ENCODE measurements around the gene NIPSNAP2. TPM values are rescaled to one million over a fixed set of nuclear protein-coding genes. Genes with fewer than 3 reads are reported as not detected.

Gene NIPSNAP2
- total and polyA plus RNA-seq, 10 of the 15 experiments (the other 5 are each of a cell fraction or from before 2014, with no cell fraction given) = 24.7 to 88.5 (median 49.9) TPM

GRCh38 chr7:55970561-55970960, 6.2 kb downstream of the NIPSNAP2 start:
- Histone ChIP-seq H3K36me3 (ENCODE audit: control insufficient read depth in 2 of 2, insufficient read depth in 2 of 2, low read length in 1 of 2) (no peaks in the 10 kb centered on the region; a peak in 1 of 4 replicates), H3K9me3 (replicated peaks; ENCODE audit: control insufficient read depth, insufficient read depth, low read length) (no peaks in the 10 kb centered on the region), H3K4me3 (no peak overlapping the region), H3K79me2 (ENCODE audit: control insufficient read depth, insufficient read depth, low read length) (peaks cover 2% of the 10 kb centered on the region), H3K27ac (ENCODE audit: control insufficient read depth, insufficient read depth) (no peak overlapping the region), H3K4me1 (ENCODE audit: control insufficient read depth, insufficient read depth, low read length) (no peaks in the 10 kb centered on the region), H3K4me2 (ENCODE audit: control insufficient read depth, insufficient read depth) (no peak overlapping the region), H4K20me1 (ENCODE audit: control insufficient read depth, insufficient read depth) (no peaks in the 10 kb centered on the region), H3K27me3 (replicated peaks in 1 of 2; ENCODE audit: control insufficient read depth in 2 of 2, insufficient read depth in 2 of 2, low read length in 1 of 2) (no peaks in the 10 kb centered on the region), H3K9ac (ENCODE audit: control insufficient read depth, insufficient read depth, low read length) (no peak overlapping the region), H2AFZ (ENCODE audit: control insufficient read depth, low read depth, low read length) (no peak overlapping the region)
- DNase-seq (ENCODE audit: low read depth, low spot score) (no peak), ATAC-seq (no peak), FAIRE-seq (no peak)
- ChIA-PET POLR2A (no interaction called here), CTCF (no interaction called here), SMC1A (ENCODE audit: uncharacterized antibody, unreplicated experiment) (interaction anchor here (1.2 kb wide), 1 partner anchor 88 kb away, joined by 4 read pairs; no protein-coding TSS in a partner anchor), RAD21 (ENCODE audit: unreplicated experiment) (no interaction called here)
- intact Hi-C loops (cut with micrococcal nuclease; ENCODE audit: unreplicated experiment) (no loop called here), in situ Hi-C loops (cut with MboI) (no loop called here)
- TF ChIP-seq SIX5 (IDR thresholded peaks at IDR 0.05; ENCODE audit: low read depth, low read length, severe bottlenecking) (no peak), POLR2A (IDR thresholded peaks at IDR 0.05; ENCODE audit: low read depth, low read length) (no peak), PML (IDR thresholded peaks at IDR 0.05; ENCODE audit: low read length) (no peak), RAD21 (IDR thresholded peaks at IDR 0.05; ENCODE audit: insufficient read depth, low read depth, low read length) (no peak), CBX5 (IDR thresholded peaks at IDR 0.05; ENCODE audit: low read depth) (no peak), WRNIP1 (IDR thresholded peaks at IDR 0.05; ENCODE audit: borderline replicate concordance, low read depth, low read length) (no peak), NR2C1 (IDR thresholded peaks at IDR 0.05) (no peak), ZBED1 (IDR thresholded peaks at IDR 0.05; ENCODE audit: borderline replicate concordance) (no peak), HCFC1 (IDR thresholded peaks at IDR 0.05; ENCODE audit: low read length) (no peak), ZSCAN29 (IDR thresholded peaks at IDR 0.05) (no peak), CEBPB (IDR thresholded peaks at IDR 0.05; ENCODE audit: borderline replicate concordance in 1 of 2, low read depth in 2 of 2, low read length in 2 of 2) (no peak), RUNX3 (IDR thresholded peaks at IDR 0.05; ENCODE audit: low read length) (no peak), RB1 (IDR thresholded peaks at IDR 0.05; ENCODE audit: borderline replicate concordance) (no peak)
- WGBS (ENCODE audit: insufficient coverage, insufficient replicate concordance, low lambda C conversion rate, missing lambda C conversion rate) = 84% methylated on average over 7 of the region's 7 CpGs
- no TSS peak for BruUV-seq (replicated peaks)
